ENCODE measurements around the gene HP. TPM values are rescaled to one million over a fixed set of nuclear protein-coding genes. Genes with fewer than 3 reads are reported as not detected.
A peak's percentile ranks its signal among the peaks of the same experiment; 100 is the strongest.

Gene HP
- total RNA-seq, 4 donors from 2014 or later = 1.9 TPM; not detected in 3

- in situ Hi-C loops (cut with MboI; ENCODE audit: low pct_ligation_motif_present in 1 of 4, low pct_unique_long_range_greater_than_20kb in 1 of 4, low sequenced_read_pairs in 3 of 4) (no loop called here), intact Hi-C loops (cut with DNase I; ENCODE audit: low total_unique reads) (no loop called here)
- Histone ChIP-seq H3K9me3 (no peaks in the 10 kb centered on the region), H3K36me3 (no peaks in the 10 kb centered on the region), H3K27ac (peak overlapping the region in 1 of 4 donors; percentile 13), H3K4me1 (peaks cover 0 to 11% (median 2%) of the 10 kb centered on the region in 4 donors), H3K4me3 (no peak overlapping the region), H3K27me3 (no peaks in the 10 kb centered on the region)
- no peak for DNase-seq
- TF ChIP-seq EP300 (IDR thresholded peaks at IDR 0.05; ENCODE audit: low read depth) = no peak
- no peak for TF ChIP-seq CTCF (IDR thresholded peaks at IDR 0.05)
- TF ChIP-seq POLR2AphosphoS5 (IDR thresholded peaks at IDR 0.05) = no peak
- no peak for TF ChIP-seq POLR2A (IDR thresholded peaks at IDR 0.05)
- WGBS, 2 donors (ENCODE audit: low coverage in 1 of 2) = 40% methylated on average over 5 of the region's 5 CpGs; no CpG with 5 or more reads in 1 of the 2 donors
These were observed 40.9 kb upstream of the HP start for GRCh38 chr16:72013389-72013788.

GRCh38 chr16:72013888-72014581 lies 40.3 kb upstream of the HP start:
- Histone ChIP-seq H3K4me3 (no peak overlapping the region), H3K9me3 (no peaks in the 10 kb centered on the region), H3K4me1 (peaks cover 0 to 11% (median 2%) of the 10 kb centered on the region in 4 donors), H3K27ac (peak overlapping the region in 2 of 4 donors; percentile 19 to 63), H3K36me3 (no peaks in the 10 kb centered on the region), H3K27me3 (no peaks in the 10 kb centered on the region)
- TF ChIP-seq CTCF (IDR thresholded peaks at IDR 0.05) (no peak), POLR2A (IDR thresholded peaks at IDR 0.05) (no peak)
- in situ Hi-C loops (cut with MboI; ENCODE audit: low pct_ligation_motif_present in 1 of 4, low pct_unique_long_range_greater_than_20kb in 1 of 4, low sequenced_read_pairs in 3 of 4) = no loop called here
- WGBS, 2 donors (ENCODE audit: low coverage in 1 of 2) = 52 to 76% methylated on average over 3 to 15 of the region's 15 CpGs
- no peak for DNase-seq
- intact Hi-C loops (cut with DNase I; ENCODE audit: low total_unique reads) = no loop called here

- intact Hi-C loops (cut with DNase I; ENCODE audit: low total_unique reads) (no loop called here), in situ Hi-C loops (cut with MboI; ENCODE audit: low pct_ligation_motif_present in 1 of 4, low pct_unique_long_range_greater_than_20kb in 1 of 4, low sequenced_read_pairs in 3 of 4) (no loop called here)
- Histone ChIP-seq H3K27ac (peak overlapping the region in 1 of 4 donors; percentile 63), H3K27me3 (no peaks in the 10 kb centered on the region), H3K4me1 (peaks cover 0 to 11% (median 2%) of the 10 kb centered on the region in 4 donors), H3K9me3 (no peaks in the 10 kb centered on the region), H3K36me3 (no peaks in the 10 kb centered on the region), H3K4me3 (no peak overlapping the region)
- TF ChIP-seq POLR2AphosphoS5 (IDR thresholded peaks at IDR 0.05) (no peak), EP300 (IDR thresholded peaks at IDR 0.05; ENCODE audit: low read depth) (no peak), CTCF (IDR thresholded peaks at IDR 0.05) (no peak), POLR2A (IDR thresholded peaks at IDR 0.05) (no peak)
- 82 to 96% methylated on average over 2 to 8 of the region's 8 CpGs for WGBS, 2 donors (ENCODE audit: low coverage in 1 of 2)
- DNase-seq = no peak
These were observed 39.6 kb upstream of the HP start for GRCh38 chr16:72014675-72015074.

- H3K36me3 ChIP-seq = no peaks in the 10 kb centered on the region
- H3K9me3 ChIP-seq = no peaks in the 10 kb centered on the region
- no peak for TF ChIP-seq CTCF (IDR thresholded peaks at IDR 0.05)
- TF ChIP-seq POLR2A (IDR thresholded peaks at IDR 0.05) = no peak
- no peak for TF ChIP-seq EP300 (IDR thresholded peaks at IDR 0.05; ENCODE audit: low read depth)
- no peak for TF ChIP-seq POLR2AphosphoS5 (IDR thresholded peaks at IDR 0.05)
- H3K4me1 ChIP-seq = peaks cover 0 to 11% (median 2%) of the 10 kb centered on the region in 4 donors
- H3K27ac ChIP-seq = peak overlapping the region in 2 of 4 donors; percentile 4 to 63
- WGBS, 2 donors (ENCODE audit: low coverage in 1 of 2) = 47 to 61% methylated on average over 3 of the region's 3 CpGs
- intact Hi-C loops (cut with DNase I; ENCODE audit: low total_unique reads) (no loop called here), in situ Hi-C loops (cut with MboI; ENCODE audit: low pct_ligation_motif_present in 1 of 4, low pct_unique_long_range_greater_than_20kb in 1 of 4, low sequenced_read_pairs in 3 of 4) (no loop called here)
- no peak for DNase-seq
- H3K4me3 ChIP-seq = no peak overlapping the region
- H3K27me3 ChIP-seq = no peaks in the 10 kb centered on the region
These were observed 39.2 kb upstream of the HP start for GRCh38 chr16:72015124-72015523.
